Measurements from ENCODE around the gene MUSTN1. TPM values are rescaled to one million over a fixed set of nuclear protein-coding genes. Genes with fewer than 3 reads are reported as not detected.

The MUSTN1 gene
- total and polyA plus RNA-seq, 8 donors, result 0.42 to 63.7 (median 0.55) TPM; not detected in 3

- TF ChIP-seq CTCF (IDR thresholded peaks at IDR 0.05), result no peak
- ATAC-seq (no peak), DNase-seq (no peak), FAIRE-seq (no peak)
- H3K9me3 ChIP-seq, result no peaks in the 10 kb centered on the region
- no peak overlapping the region for H3K27ac ChIP-seq
- intact Hi-C loops (cut with DNase I), result no loop called here
- H3K27me3 ChIP-seq, result no peaks in the 10 kb centered on the region
- H3K4me3 ChIP-seq, result no peak overlapping the region
- H3K36me3 ChIP-seq, result peaks cover 0 to 4% (median 2%) of the 10 kb centered on the region in 3 donors
- 86 to 87% methylated on average over 20 of the region's 20 CpGs for WGBS, 2 donors
- H3K4me1 ChIP-seq, result peaks cover 0 to 8% (median 4%) of the 10 kb centered on the region in 3 donors
Observed at GRCh38 chr3:52843108-52843865, 8.5 kb upstream of the MUSTN1 start.

GRCh38 chr3:52842424-52842823 is 7.6 kb upstream of the MUSTN1 start:
- DNase-seq, result no peak
- no peak for ATAC-seq
- Histone ChIP-seq H3K4me1 (peaks cover 0 to 8% (median 4%) of the 10 kb centered on the region in 3 donors), H3K27ac (no peak overlapping the region), H3K9me3 (no peaks in the 10 kb centered on the region), H3K27me3 (no peaks in the 10 kb centered on the region), H3K36me3 (peaks cover 0 to 4% (median 2%) of the 10 kb centered on the region in 3 donors), H3K4me3 (no peak overlapping the region)
- WGBS, 2 donors, result 78 to 79% methylated on average over 7 of the region's 7 CpGs
- no peak for TF ChIP-seq CTCF (IDR thresholded peaks at IDR 0.05)
- FAIRE-seq, result no peak
- intact Hi-C loops (cut with DNase I), result no loop called here

- 77 to 86% methylated on average over 12 of the region's 12 CpGs for WGBS, 2 donors
- peak in 1 of 6 donors; percentile 5 for DNase-seq
Observed at GRCh38 chr3:52841981-52842340, 7.1 kb upstream of the MUSTN1 start.

GRCh38 chr3:52841211-52841980 is 6.6 kb upstream of the MUSTN1 start:
- H3K4me3 ChIP-seq, result no peak overlapping the region
- DNase-seq (peak in 1 of 6 donors; percentile 2), FAIRE-seq (no peak), ATAC-seq (no peak)
- H3K9me3 ChIP-seq, result no peaks in the 10 kb centered on the region
- peaks cover 0 to 4% (median 2%) of the 10 kb centered on the region in 3 donors for H3K36me3 ChIP-seq
- H3K4me1 ChIP-seq, result peaks cover 0 to 8% (median 4%) of the 10 kb centered on the region in 3 donors
- intact Hi-C loops (cut with DNase I), result no loop called here
- H3K27me3 ChIP-seq, result no peaks in the 10 kb centered on the region
- H3K27ac ChIP-seq, result no peak overlapping the region
- TF ChIP-seq CTCF (IDR thresholded peaks at IDR 0.05), result no peak
- WGBS, 2 donors, result 94 to 96% methylated on average over 10 to 12 of the region's 12 CpGs

More at GRCh38 chr3:52841981-52842340, 7.1 kb upstream of the MUSTN1 start:
- Histone ChIP-seq H3K36me3 (peaks cover 0 to 4% (median 2%) of the 10 kb centered on the region in 3 donors), H3K27ac (no peak overlapping the region), H3K4me3 (no peak overlapping the region), H3K4me1 (peaks cover 0 to 8% (median 4%) of the 10 kb centered on the region in 3 donors), H3K9me3 (no peaks in the 10 kb centered on the region), H3K27me3 (no peaks in the 10 kb centered on the region)
- no peak for TF ChIP-seq CTCF (IDR thresholded peaks at IDR 0.05)
- intact Hi-C loops (cut with DNase I), result no loop called here
- FAIRE-seq (no peak), ATAC-seq (no peak)
